Aorta (tissue), 5 donors: ENCODE results near the gene OR2T8. TPM values are rescaled to one million over a fixed set of nuclear protein-coding genes. Genes with fewer than 3 reads are reported as not detected.

Experiments used
- ATAC-seq: fragments of 200-7000 bp; cut with Tn5 transposase; one replicate; pipeline ENCODE4 v1.9.1; 2022; ENCODE audit warnings: moderate library complexity; ENCODE audit not compliant: low FRiP score
- DNase-seq, 2 donors: peaks; one replicate each; pipeline ENCODE4 v3.0.0-alpha.2; 2020
- H3K27ac ChIP-seq, 2 donors: one replicate each; pipeline ENCODE4 v1.5.1; 2013; ENCODE audit warnings: low read length in 2 of 2, mild to moderate bottlenecking in 2 of 2, moderate library complexity in 2 of 2, control low read depth in 1 of 2, inconsistent platforms in 1 of 2, low read depth in 1 of 2
- H3K27me3 ChIP-seq, 2 donors: one replicate each; pipeline ENCODE4 v1.6.1; 2013; ENCODE audit warnings: control low read depth in 1 of 2, low read length in 1 of 2, mild to moderate bottlenecking in 1 of 2, moderate library complexity in 1 of 2; ENCODE audit not compliant: insufficient read depth in 2 of 2, control insufficient read depth in 1 of 2
- H3K36me3 ChIP-seq, 2 donors: one replicate each; pipeline ENCODE4 v1.6.1; 2013; ENCODE audit warnings: control low read depth in 1 of 2, low read length in 1 of 2, mild to moderate bottlenecking in 1 of 2; ENCODE audit not compliant: insufficient read depth in 2 of 2, control insufficient read depth in 1 of 2
- H3K4me1 ChIP-seq, 2 donors: one replicate each; pipeline ENCODE4 v1.6.1; 2013; ENCODE audit warnings: low read length in 2 of 2, control low read depth in 1 of 2, mild to moderate bottlenecking in 1 of 2, moderate library complexity in 1 of 2; ENCODE audit not compliant: insufficient read depth in 2 of 2, control insufficient read depth in 1 of 2
- H3K4me3 ChIP-seq, 2 donors: one replicate each; pipeline ENCODE4 v1.5.1; 2013; ENCODE audit warnings: low read length in 2 of 2, control low read depth in 1 of 2, mild to moderate bottlenecking in 1 of 2
- H3K9me3 ChIP-seq: one replicate; pipeline ENCODE4 v1.6.1; 2013; ENCODE audit warnings: mild to moderate bottlenecking, low read length; ENCODE audit not compliant: control insufficient read depth
- WGBS, 2 donors: extraction: QIAGEN DNeasy Blood & Tissue Kit; methylation state at CpG; one replicate each; pipeline ENCODE4 v1.1.7; 2013; 5-methylcytosine and 5-hydroxymethylcytosine counted together
- intact Hi-C, 2 donors: fragments of 100-400 bp; cut with DNase I; formaldehyde crosslinking; loops; one replicate each; pipeline versions ENCODE4 v1.14.2 to v1.15.0; 2022
- long read RNA-seq, 2 donors: library from polyadenylated mRNA; unstranded; transcript quantifications; one replicate each; pipeline ENCODE4 v2.0.0, GENCODE V29; 2020 to 2021
- polyA plus RNA-seq, 2 donors: library from polyadenylated mRNA; stranded (reverse); fragments of 200-250 nt; gene quantifications; one replicate each; pipeline ENCODE4 v1.2.3, GENCODE V29; 2013
- total RNA-seq, 2 donors: library from RNA; stranded (reverse); fragmentation: NEBNext Ultra II Directional; extraction: Animal tissue kit (Norgen Biotek cat#: 25700); gene quantifications; one replicate each; pipeline ENCODE4 v1.2.1, GENCODE V29; 2021
- donor health status: healthy with polysubstance abuse.
- donor health status: Bipolar disorder and iron deficiency.
- donor health status: DM: no; HTN: no; CAD: no.
- donor health status: DM: no; HTN: no; CAD: no.
- donor health status: DM: yes; HTN: yes; CAD: no.

Gene OR2T8, protein sequence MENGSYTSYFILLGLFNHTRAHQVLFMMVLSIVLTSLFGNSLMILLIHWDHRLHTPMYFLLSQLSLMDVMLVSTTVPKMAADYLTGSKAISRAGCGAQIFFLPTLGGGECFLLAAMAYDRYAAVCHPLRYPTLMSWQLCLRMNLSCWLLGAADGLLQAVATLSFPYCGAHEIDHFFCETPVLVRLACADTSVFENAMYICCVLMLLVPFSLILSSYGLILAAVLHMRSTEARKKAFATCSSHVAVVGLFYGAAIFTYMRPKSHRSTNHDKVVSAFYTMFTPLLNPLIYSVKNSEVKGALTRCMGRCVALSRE
- total RNA-seq (not detected), polyA plus RNA-seq (not detected)
- long read RNA-seq, donor 1, result 0 reads
- long read RNA-seq, donor 2, result 0 reads

DNA sequence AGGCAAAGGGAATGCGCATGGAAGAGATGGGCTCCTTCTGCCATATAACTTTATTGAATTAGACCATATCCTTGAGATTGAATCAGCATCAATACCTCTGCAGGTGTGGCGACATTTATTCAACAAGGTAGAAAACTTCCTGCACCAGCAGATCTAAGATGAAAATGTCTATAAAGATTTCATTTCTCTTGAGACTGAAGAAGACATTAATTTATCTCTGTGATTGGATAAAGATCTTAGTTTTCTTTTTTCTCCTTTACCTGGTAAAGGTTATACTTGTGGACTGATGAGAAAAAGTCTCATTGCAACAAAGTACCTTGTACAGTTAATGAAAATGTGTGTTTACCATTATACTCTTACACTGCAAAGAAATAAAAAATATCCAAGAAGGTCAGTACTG, at the start of gene OR2T8:
Gene OR2T8 (plus strand): TSS at position 301 of the 400 bp plus-strand sequence. CDS start 766 bp downstream, outside the sequence.
- Histone ChIP-seq H3K9me3 (peaks cover 2% of the 10 kb centered on the region), H3K4me1 (no peaks in the 10 kb centered on the region), H3K4me3 (no peak within 1 kb of the TSS), H3K27me3 (no peaks in the 10 kb centered on the region), H3K36me3 (no peaks in the 10 kb centered on the region), H3K27ac (no peak within 1 kb of the TSS)
- 61 to 91% methylated on average over 2 of the region's 2 CpGs for WGBS, 2 donors
- intact Hi-C loops, result no loop called here
- DNase-seq (no peak), ATAC-seq (no peak)

DNA sequence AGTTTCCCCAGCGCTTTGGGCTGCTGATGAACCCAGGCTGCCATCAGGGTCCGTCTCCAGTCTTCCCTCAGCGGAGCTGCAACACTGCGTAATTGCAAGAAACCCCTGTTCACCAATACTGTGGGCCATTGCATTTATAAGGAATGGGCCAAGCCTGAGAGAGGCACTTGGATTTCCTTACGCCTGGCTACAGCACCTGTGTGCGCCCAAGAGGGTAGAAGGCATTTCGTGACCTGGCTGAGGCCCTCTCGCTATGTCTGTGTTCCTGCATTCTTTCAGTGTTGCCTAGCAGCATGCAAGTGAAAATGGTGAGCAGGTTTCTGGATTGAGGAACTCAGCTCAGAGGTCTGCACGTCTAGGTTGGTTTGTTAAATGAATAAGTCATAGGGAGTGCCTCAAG, 36.7 kb upstream of the OR2T8 start:
- WGBS, 2 donors, result 78 to 87% methylated on average over 9 of the region's 9 CpGs
- no peak overlapping the region for H3K27ac ChIP-seq
- no peak for ATAC-seq
- no peak overlapping the region for H3K4me3 ChIP-seq
- no peaks in the 10 kb centered on the region for H3K4me1 ChIP-seq
- H3K36me3 ChIP-seq, result no peaks in the 10 kb centered on the region
- H3K27me3 ChIP-seq, result no peaks in the 10 kb centered on the region
- H3K9me3 ChIP-seq, result peaks cover 1% of the 10 kb centered on the region
- no peak for DNase-seq
- intact Hi-C loops, result no loop called here

DNA sequence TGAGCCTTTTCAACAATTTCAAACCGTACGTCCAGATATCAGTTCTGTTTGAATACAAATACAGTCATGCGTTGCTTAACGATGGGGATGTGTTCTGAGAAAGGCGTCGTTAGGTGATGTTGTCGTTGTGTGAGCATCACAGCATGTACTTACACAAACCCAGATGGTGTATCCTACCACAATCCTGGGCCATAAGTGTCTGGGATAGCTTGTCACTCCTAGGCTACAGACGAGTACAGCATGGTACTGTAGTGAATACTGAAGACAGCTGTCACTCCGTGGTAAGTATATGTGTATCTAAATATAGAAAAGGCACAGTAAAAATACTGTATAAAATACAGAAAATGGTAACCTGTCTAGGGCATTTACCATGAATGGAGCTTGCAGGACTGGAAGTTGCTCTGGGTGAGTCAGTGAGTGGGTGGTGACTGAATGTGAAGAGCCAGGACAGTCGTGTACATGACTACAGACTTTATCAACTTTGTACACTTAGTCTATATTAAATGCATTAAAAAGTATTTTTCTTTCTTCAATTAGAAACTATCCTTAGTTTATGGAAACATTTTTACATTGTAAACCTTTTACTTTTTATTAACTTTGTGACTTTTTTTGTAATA, 35.1 kb upstream of the OR2T8 start:
- no peak for DNase-seq
- 84% methylated on average over 10 of the region's 10 CpGs for WGBS, 2 donors
- Histone ChIP-seq H3K27ac (no peak overlapping the region), H3K9me3 (no peaks in the 10 kb centered on the region), H3K4me3 (no peak overlapping the region), H3K4me1 (no peaks in the 10 kb centered on the region), H3K36me3 (no peaks in the 10 kb centered on the region), H3K27me3 (no peaks in the 10 kb centered on the region)
- no peak for ATAC-seq
- intact Hi-C loops, result no loop called here

DNA sequence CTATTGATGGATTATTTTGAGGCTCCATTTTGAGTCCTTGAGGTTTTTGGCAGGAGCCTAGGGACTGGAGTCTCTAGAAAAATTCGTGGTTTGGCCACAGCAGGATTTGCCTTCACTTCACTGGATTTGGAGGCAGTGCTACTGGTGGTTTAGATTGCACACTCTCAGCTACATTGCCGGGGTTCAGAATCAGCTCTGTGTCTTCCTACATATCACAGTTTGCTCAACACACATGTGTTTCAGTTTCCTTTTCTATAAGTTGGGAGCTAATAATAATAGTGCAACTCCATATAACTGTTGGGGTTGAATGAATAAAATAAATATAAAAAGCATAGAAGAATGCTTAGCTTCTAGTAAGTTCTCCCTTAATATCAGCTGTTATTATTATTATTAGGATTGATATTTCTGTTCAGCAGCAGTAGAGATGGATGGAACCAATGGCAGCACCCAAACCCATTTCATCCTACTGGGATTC, 24.9 kb upstream of the OR2T8 start, which contains the start of gene OR2W3:
Gene OR2W3 (plus strand): TSS at position 425 of the 475 bp plus-strand sequence. CDS start 0 bp downstream, at position 425.
- WGBS, 2 donors, result 42 to 43% methylated on average over 2 of the region's 2 CpGs
- DNase-seq (no peak), ATAC-seq (no peak)
- Histone ChIP-seq H3K27ac (no peak within 1 kb of the TSS), H3K9me3 (no peaks in the 10 kb centered on the region), H3K36me3 (no peaks in the 10 kb centered on the region), H3K27me3 (no peaks in the 10 kb centered on the region), H3K4me3 (no peak within 1 kb of the TSS), H3K4me1 (no peaks in the 10 kb centered on the region)
- intact Hi-C loops, result no loop called here

DNA sequence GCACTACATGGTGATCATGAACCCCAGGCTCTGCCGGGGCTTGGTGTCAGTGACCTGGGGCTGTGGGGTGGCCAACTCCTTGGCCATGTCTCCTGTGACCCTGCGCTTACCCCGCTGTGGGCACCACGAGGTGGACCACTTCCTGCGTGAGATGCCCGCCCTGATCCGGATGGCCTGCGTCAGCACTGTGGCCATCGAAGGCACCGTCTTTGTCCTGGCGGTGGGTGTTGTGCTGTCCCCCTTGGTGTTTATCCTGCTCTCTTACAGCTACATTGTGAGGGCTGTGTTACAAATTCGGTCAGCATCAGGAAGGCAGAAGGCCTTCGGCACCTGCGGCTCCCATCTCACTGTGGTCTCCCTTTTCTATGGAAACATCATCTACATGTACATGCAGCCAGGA, 24.1 kb upstream of the OR2T8 start:
- no peak for DNase-seq
- Histone ChIP-seq H3K4me1 (no peaks in the 10 kb centered on the region), H3K4me3 (no peak overlapping the region), H3K36me3 (no peaks in the 10 kb centered on the region), H3K9me3 (no peaks in the 10 kb centered on the region), H3K27ac (no peak overlapping the region), H3K27me3 (no peaks in the 10 kb centered on the region)
- no peak for ATAC-seq
- intact Hi-C loops, result no loop called here
- 86 to 92% methylated on average over 14 of the region's 14 CpGs for WGBS, 2 donors

DNA sequence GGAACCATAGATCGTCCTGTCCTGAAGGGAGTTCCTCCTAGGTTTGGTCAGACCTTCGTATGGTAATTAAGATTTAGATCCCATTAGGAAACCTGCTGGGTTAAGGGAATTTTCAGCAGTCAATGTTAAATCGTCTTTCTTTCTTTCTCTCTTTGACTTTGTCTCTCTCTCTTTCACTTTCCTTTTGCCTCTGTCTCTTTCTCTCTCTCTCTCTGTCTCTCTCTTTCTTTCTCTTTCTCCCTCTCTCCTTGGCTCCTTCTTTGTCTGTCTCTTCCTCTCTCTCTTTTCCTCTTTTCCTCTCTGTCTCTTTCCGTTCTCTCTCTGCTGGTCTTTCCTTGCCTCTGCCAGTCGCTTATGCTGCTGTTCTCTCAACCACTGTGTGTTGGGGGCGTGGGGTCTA, 15.9 kb upstream of the OR2T8 start:
- 73 to 76% methylated on average over 6 of the region's 6 CpGs for WGBS, 2 donors
- Histone ChIP-seq H3K9me3 (no peaks in the 10 kb centered on the region), H3K36me3 (no peaks in the 10 kb centered on the region), H3K27ac (no peak overlapping the region), H3K4me3 (no peak overlapping the region), H3K4me1 (no peaks in the 10 kb centered on the region), H3K27me3 (no peaks in the 10 kb centered on the region)
- intact Hi-C loops, result no loop called here
- ATAC-seq (no peak), DNase-seq (no peak)

DNA sequence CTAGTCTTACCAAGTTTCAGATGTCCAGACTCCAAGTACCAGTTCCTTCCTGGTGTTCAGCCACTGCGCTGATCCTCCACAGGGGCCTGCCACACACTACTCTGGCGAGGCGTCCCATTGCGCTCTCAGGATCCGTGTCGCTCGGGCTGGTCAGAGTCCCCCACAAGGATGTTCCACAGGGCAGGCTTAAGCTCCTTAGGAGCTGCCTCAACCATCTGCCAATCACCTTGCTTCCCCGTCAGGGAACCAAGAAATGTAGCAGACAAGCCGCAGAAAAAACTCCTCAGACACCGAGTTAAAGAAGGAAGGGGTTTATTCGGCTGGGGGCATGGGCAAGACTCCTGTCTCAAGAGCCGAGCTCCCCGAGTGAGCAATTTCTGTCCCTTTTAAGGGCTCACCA, 14.9 kb upstream of the OR2T8 start:
- Histone ChIP-seq H3K9me3 (no peaks in the 10 kb centered on the region), H3K4me3 (no peak overlapping the region), H3K36me3 (no peaks in the 10 kb centered on the region), H3K4me1 (no peaks in the 10 kb centered on the region), H3K27me3 (no peaks in the 10 kb centered on the region), H3K27ac (no peak overlapping the region)
- intact Hi-C loops, result no loop called here
- 87 to 93% methylated on average over 13 of the region's 13 CpGs for WGBS, 2 donors
- DNase-seq (no peak), ATAC-seq (no peak)

DNA sequence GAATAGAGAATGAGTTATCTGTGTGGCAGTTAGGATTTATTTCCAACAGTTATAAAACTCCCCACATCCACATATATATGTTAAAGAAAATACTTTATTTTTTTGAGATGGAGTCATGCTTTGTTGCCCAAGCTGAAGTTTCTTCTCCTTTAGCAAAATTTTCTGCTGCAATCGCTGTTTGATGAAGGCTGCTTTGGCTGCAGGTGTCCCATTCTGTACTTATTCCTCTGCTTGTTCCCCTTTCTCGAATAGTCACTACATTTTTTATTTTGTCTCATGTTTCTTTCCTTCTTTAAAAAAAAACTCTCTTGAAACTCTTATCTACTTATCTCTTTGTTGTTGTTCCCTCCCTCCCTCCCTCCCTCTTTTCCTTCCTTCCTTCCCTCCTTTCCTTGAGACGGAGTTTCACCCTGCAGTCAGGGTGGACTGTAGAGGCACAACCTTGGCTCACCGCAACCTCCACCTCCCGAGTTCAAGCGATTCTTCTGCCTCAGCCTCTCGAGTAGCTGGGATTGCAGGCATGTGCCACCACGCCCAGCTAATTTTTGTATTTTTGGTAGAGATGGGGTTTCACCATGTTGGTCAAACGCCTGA, 14.0 kb upstream of the OR2T8 start:
- no peak overlapping the region for H3K4me3 ChIP-seq
- 70% methylated on average over 9 of the region's 9 CpGs for WGBS, 2 donors

More for the DNA sequence above, 14.0 kb upstream of the OR2T8 start:
- Histone ChIP-seq H3K4me1 (no peaks in the 10 kb centered on the region), H3K27ac (no peak overlapping the region), H3K9me3 (no peaks in the 10 kb centered on the region), H3K27me3 (no peaks in the 10 kb centered on the region), H3K36me3 (no peaks in the 10 kb centered on the region)
- DNase-seq (no peak), ATAC-seq (no peak)
- intact Hi-C loops, result no loop called here
